ENCODE results near the gene CFAP119. TPM values are rescaled to one million over a fixed set of nuclear protein-coding genes. Genes with fewer than 3 reads are reported as not detected.

CFAP119 gene
- total and polyA plus RNA-seq, 2 of the 8 experiments (the other 6 are each of a cell fraction or from before 2014, with no cell fraction given): 5.6 to 6.0 TPM

- no peak overlapping the region for H4K5ac ChIP-seq (ENCODE audit: insufficient read length, low read depth, low read length)
- H3K23me2 ChIP-seq (ENCODE audit: low read depth, low read length): peaks cover 4% of the 10 kb centered on the region; the same call in 1 of the 2 replicates
- H3K27ac ChIP-seq (ENCODE audit: low read depth, low read length): no peak overlapping the region
- H3K4me3 ChIP-seq (ENCODE audit: extremely low read depth in 1 of 4, insufficient read depth in 2 of 4, low read depth in 3 of 4, low read length in 4 of 4): no peak overlapping the region
- H2BK120ac ChIP-seq (replicated peaks; ENCODE audit: low read depth, low read length): no peak overlapping the region
- no peak overlapping the region for H2BK15ac ChIP-seq (ENCODE audit: low read length)
- H4K91ac ChIP-seq (replicated peaks; ENCODE audit: insufficient read length, low read length): no peak overlapping the region
- H2BK20ac ChIP-seq (ENCODE audit: low read length): no peak overlapping the region
- no peaks in the 10 kb centered on the region for H3K79me2 ChIP-seq (ENCODE audit: control insufficient read depth in 1 of 2, insufficient read depth in 2 of 2, low read length in 2 of 2)
- H3K4me1 ChIP-seq (replicated peaks in 1 of 4; ENCODE audit: control insufficient read depth in 3 of 4, insufficient read depth in 4 of 4, low read length in 3 of 4): peaks cover 0 to 9% (median 5%) of the 10 kb centered on the region in 4 experiments; a peak in 5 of 7 replicates
- no peak overlapping the region for H3K9ac ChIP-seq (replicated peaks in 1 of 4; ENCODE audit: extremely low read depth in 1 of 4, low read depth in 3 of 4, low read length in 3 of 4)
- no peak overlapping the region for H3K56ac ChIP-seq (replicated peaks; ENCODE audit: insufficient read length, low read depth, low read length)
- H3K23ac ChIP-seq (ENCODE audit: insufficient read length): no peak overlapping the region
- CTCF ChIA-PET (ENCODE audit: partially characterized antibody): interaction anchor here (1.1 to 1.4 kb wide), 3 partner anchors 13 to 147 kb away, joined by 3 to 5 read pairs (median 3); no protein-coding TSS in a partner anchor
- no peak for DNase-seq (ENCODE audit: low read depth in 1 of 2, low spot score in 2 of 2)
- no peaks in the 10 kb centered on the region for H3K9me3 ChIP-seq (ENCODE audit: insufficient read depth in 2 of 2, low read depth in 1 of 2, low read length in 1 of 2)
- no peak overlapping the region for H2AFZ ChIP-seq (ENCODE audit: low read length)
- no peak overlapping the region for H2AK5ac ChIP-seq (ENCODE audit: low read depth, low read length)
- H3K36me3 ChIP-seq (ENCODE audit: control insufficient read depth in 2 of 4, insufficient read depth in 4 of 4, low read length in 3 of 4): peaks cover 25 to 47% (median 40%) of the 10 kb centered on the region in 4 experiments
- H3K4ac ChIP-seq (replicated peaks; ENCODE audit: insufficient read length, low read depth, low read length): no peak overlapping the region
- H3K14ac ChIP-seq (ENCODE audit: insufficient read length): no peak overlapping the region
- no peak overlapping the region for H3K4me2 ChIP-seq (ENCODE audit: insufficient read depth in 1 of 2, low read depth in 2 of 2, low read length in 2 of 2)
- H2BK5ac ChIP-seq (ENCODE audit: low read depth, low read length): no peak overlapping the region
- peaks cover 4 to 44% of the 10 kb centered on the region in 2 experiments for H4K20me1 ChIP-seq (replicated peaks in 1 of 2; ENCODE audit: control insufficient read depth in 1 of 2, insufficient read depth in 2 of 2, low read length in 2 of 2)
- H3K79me1 ChIP-seq (ENCODE audit: low read depth, low read length): no peaks in the 10 kb centered on the region; the same call in 1 of the 2 replicates
- H3K18ac ChIP-seq (ENCODE audit: extremely low read depth, low read length): no peak overlapping the region
- FAIRE-seq: no peak
- H2BK12ac ChIP-seq (ENCODE audit: low read depth, low read length): no peak overlapping the region
- WGBS, 2 experiments (ENCODE audit: extremely low coverage in 1 of 2, insufficient coverage in 1 of 2, insufficient read length in 1 of 2, insufficient replicate concordance in 2 of 2, low coverage in 1 of 2, low lambda C conversion rate in 2 of 2, missing lambda C conversion rate in 1 of 2): 97% methylated on average over 14 of the region's 14 CpGs; no CpG with 5 or more reads in 1 of the 2 experiments
- H4K8ac ChIP-seq (ENCODE audit: extremely low read depth, insufficient read depth, low read length): no peak overlapping the region
- POLR2A ChIA-PET (ENCODE audit: partially characterized antibody): interaction anchor here (0.7 to 6.5 kb wide), 11 partner anchors 9 to 124 kb away, joined by 3 to 63 read pairs (median 10); partner anchors contain the start of genes CFAP119, PHKG2, RNF40 and ZNF629
- H3K27me3 ChIP-seq (replicated peaks in 1 of 4; ENCODE audit: control insufficient read depth in 3 of 4, extremely low read depth in 1 of 4, insufficient read depth in 3 of 4, low read length in 3 of 4): no peaks in the 10 kb centered on the region
- TF ChIP-seq SIRT6 (IDR thresholded peaks at IDR 0.05; ENCODE audit: low read length): no peak
Observed at GRCh38 chr16:30773826-30774225, 12.0 kb upstream of the CFAP119 start.

All from H1 (cell line).